Measurements from ENCODE around the gene GNAQ.
A peak's percentile ranks its signal among the peaks of the same experiment; 100 is the strongest.

The GNAQ gene

GRCh38 chr9:77981907-77982306 lies 49.7 kb downstream of the GNAQ start:
- DNase-seq, result no peak
- Mint-ChIP-seq H3K36me3 (ENCODE audit: low read depth) (no peaks in the 10 kb centered on the region), H3K27ac (peak overlapping the region; percentile 19), H3K9me3 (no peaks in the 10 kb centered on the region), H3K27me3 (no peaks in the 10 kb centered on the region), H3K4me1 (ENCODE audit: low read depth) (peaks cover 75% of the 10 kb centered on the region), H3K4me3 (no peak overlapping the region)

GRCh38 chr9:77981332-77981731 lies 50.3 kb downstream of the GNAQ start:
- DNase-seq, result no peak
- Mint-ChIP-seq H3K9me3 (no peaks in the 10 kb centered on the region), H3K27ac (peak overlapping the region; percentile 68), H3K27me3 (no peaks in the 10 kb centered on the region), H3K36me3 (ENCODE audit: low read depth) (no peaks in the 10 kb centered on the region), H3K4me1 (ENCODE audit: low read depth) (peaks cover 76% of the 10 kb centered on the region), H3K4me3 (no peak overlapping the region)

- no peaks in the 10 kb centered on the region for H3K9me3 Mint-ChIP-seq
- H3K4me3 Mint-ChIP-seq, result no peak overlapping the region
- no peaks in the 10 kb centered on the region for H3K36me3 Mint-ChIP-seq (ENCODE audit: low read depth)
- DNase-seq, result no peak
- no peaks in the 10 kb centered on the region for H3K27me3 Mint-ChIP-seq
- H3K27ac Mint-ChIP-seq, result no peak overlapping the region
- peaks cover 71% of the 10 kb centered on the region for H3K4me1 Mint-ChIP-seq (ENCODE audit: low read depth)
Measured at GRCh38 chr9:77980622-77981021, 51.0 kb downstream of the GNAQ start.

GRCh38 chr9:77978086-77978781 lies 53.4 kb downstream of the GNAQ start:
- Mint-ChIP-seq H3K4me3 (peak overlapping the region; percentile 23), H3K4me1 (ENCODE audit: low read depth) (peaks cover 65% of the 10 kb centered on the region), H3K27me3 (no peaks in the 10 kb centered on the region), H3K9me3 (no peaks in the 10 kb centered on the region), H3K36me3 (ENCODE audit: low read depth) (no peaks in the 10 kb centered on the region), H3K27ac (peak overlapping the region; percentile 93)
- DNase-seq, result no peak

GRCh38 chr9:77977210-77977611 lies 54.4 kb downstream of the GNAQ start:
- Mint-ChIP-seq H3K36me3 (ENCODE audit: low read depth) (no peaks in the 10 kb centered on the region), H3K4me1 (ENCODE audit: low read depth) (peaks cover 55% of the 10 kb centered on the region), H3K4me3 (no peak overlapping the region), H3K9me3 (no peaks in the 10 kb centered on the region), H3K27ac (peak overlapping the region; percentile 93), H3K27me3 (no peaks in the 10 kb centered on the region)
- peak; percentile 40 for DNase-seq

- Mint-ChIP-seq H3K4me3 (no peak overlapping the region), H3K27ac (no peak overlapping the region), H3K4me1 (ENCODE audit: low read depth) (peaks cover 43% of the 10 kb centered on the region), H3K27me3 (no peaks in the 10 kb centered on the region), H3K9me3 (no peaks in the 10 kb centered on the region), H3K36me3 (ENCODE audit: low read depth) (peaks cover 6% of the 10 kb centered on the region)
- no peak for DNase-seq
Measured at GRCh38 chr9:77975806-77976205, 55.8 kb downstream of the GNAQ start.

GRCh38 chr9:77975036-77975435 lies 56.6 kb downstream of the GNAQ start:
- Mint-ChIP-seq H3K9me3 (no peaks in the 10 kb centered on the region), H3K27me3 (no peaks in the 10 kb centered on the region), H3K4me3 (no peak overlapping the region), H3K27ac (no peak overlapping the region), H3K36me3 (ENCODE audit: low read depth) (peaks cover 8% of the 10 kb centered on the region), H3K4me1 (ENCODE audit: low read depth) (peaks cover 43% of the 10 kb centered on the region)
- no peak for DNase-seq

GRCh38 chr9:77974434-77974833 lies 57.2 kb downstream of the GNAQ start:
- Mint-ChIP-seq H3K36me3 (ENCODE audit: low read depth) (peaks cover 8% of the 10 kb centered on the region), H3K9me3 (no peaks in the 10 kb centered on the region), H3K27me3 (no peaks in the 10 kb centered on the region), H3K4me3 (no peak overlapping the region), H3K27ac (no peak overlapping the region), H3K4me1 (ENCODE audit: low read depth) (peaks cover 40% of the 10 kb centered on the region)
- no peak for DNase-seq

- H3K4me1 Mint-ChIP-seq (ENCODE audit: low read depth), result peaks cover 49% of the 10 kb centered on the region
- H3K4me3 Mint-ChIP-seq, result no peak overlapping the region
- no peaks in the 10 kb centered on the region for H3K27me3 Mint-ChIP-seq
- no peaks in the 10 kb centered on the region for H3K9me3 Mint-ChIP-seq
- peaks cover 13% of the 10 kb centered on the region for H3K36me3 Mint-ChIP-seq (ENCODE audit: low read depth)
- DNase-seq, result no peak
- no peak overlapping the region for H3K27ac Mint-ChIP-seq
Measured at GRCh38 chr9:77969083-77969482, 62.5 kb downstream of the GNAQ start.

GRCh38 chr9:77968506-77968905 lies 63.1 kb downstream of the GNAQ start:
- Mint-ChIP-seq H3K36me3 (ENCODE audit: low read depth) (peaks cover 13% of the 10 kb centered on the region), H3K9me3 (no peaks in the 10 kb centered on the region), H3K4me1 (ENCODE audit: low read depth) (peaks cover 50% of the 10 kb centered on the region), H3K4me3 (no peak overlapping the region), H3K27me3 (no peaks in the 10 kb centered on the region), H3K27ac (no peak overlapping the region)
- DNase-seq, result no peak

- DNase-seq, result no peak
- H3K27ac Mint-ChIP-seq, result no peak overlapping the region
- H3K4me1 Mint-ChIP-seq (ENCODE audit: low read depth), result peaks cover 63% of the 10 kb centered on the region
- no peaks in the 10 kb centered on the region for H3K27me3 Mint-ChIP-seq
- no peaks in the 10 kb centered on the region for H3K9me3 Mint-ChIP-seq
- peaks cover 13% of the 10 kb centered on the region for H3K36me3 Mint-ChIP-seq (ENCODE audit: low read depth)
- no peak overlapping the region for H3K4me3 Mint-ChIP-seq
Measured at GRCh38 chr9:77966718-77967117, 64.9 kb downstream of the GNAQ start.

GRCh38 chr9:77965445-77966123 lies 66.0 kb downstream of the GNAQ start:
- no peak overlapping the region for H3K27ac Mint-ChIP-seq
- DNase-seq, result no peak
- H3K4me3 Mint-ChIP-seq, result no peak overlapping the region
- no peaks in the 10 kb centered on the region for H3K27me3 Mint-ChIP-seq
- H3K9me3 Mint-ChIP-seq, result no peaks in the 10 kb centered on the region
- peaks cover 5% of the 10 kb centered on the region for H3K36me3 Mint-ChIP-seq (ENCODE audit: low read depth)
- peaks cover 66% of the 10 kb centered on the region for H3K4me1 Mint-ChIP-seq (ENCODE audit: low read depth)

- no peaks in the 10 kb centered on the region for H3K27me3 Mint-ChIP-seq
- H3K4me1 Mint-ChIP-seq (ENCODE audit: low read depth), result peaks cover 62% of the 10 kb centered on the region
- no peak for DNase-seq
- H3K36me3 Mint-ChIP-seq (ENCODE audit: low read depth), result peaks cover 5% of the 10 kb centered on the region
- H3K9me3 Mint-ChIP-seq, result no peaks in the 10 kb centered on the region
- H3K4me3 Mint-ChIP-seq, result no peak overlapping the region
- no peak overlapping the region for H3K27ac Mint-ChIP-seq
Measured at GRCh38 chr9:77964258-77964657, 67.4 kb downstream of the GNAQ start.

- H3K9me3 Mint-ChIP-seq, result no peaks in the 10 kb centered on the region
- no peaks in the 10 kb centered on the region for H3K36me3 Mint-ChIP-seq (ENCODE audit: low read depth)
- no peak overlapping the region for H3K27ac Mint-ChIP-seq
- H3K4me3 Mint-ChIP-seq, result no peak overlapping the region
- DNase-seq, result no peak
- peaks cover 66% of the 10 kb centered on the region for H3K4me1 Mint-ChIP-seq (ENCODE audit: low read depth)
- no peaks in the 10 kb centered on the region for H3K27me3 Mint-ChIP-seq
Measured at GRCh38 chr9:77961541-77961940, 70.1 kb downstream of the GNAQ start.

- no peaks in the 10 kb centered on the region for H3K36me3 Mint-ChIP-seq (ENCODE audit: low read depth)
- H3K4me3 Mint-ChIP-seq, result no peak overlapping the region
- no peak for DNase-seq
- H3K27me3 Mint-ChIP-seq, result no peaks in the 10 kb centered on the region
- H3K4me1 Mint-ChIP-seq (ENCODE audit: low read depth), result peaks cover 59% of the 10 kb centered on the region
- H3K9me3 Mint-ChIP-seq, result no peaks in the 10 kb centered on the region
- no peak overlapping the region for H3K27ac Mint-ChIP-seq
Measured at GRCh38 chr9:77960356-77961153, 71.1 kb downstream of the GNAQ start.

Data from activated T-cell treated with anti-CD3 and anti-CD28 coated beads, Interleukin-2, amount 50 U/mL, for 24 hours (primary cell).